HUES64 (cell line): ENCODE results near the gene DAAM1.

Experiments used
- H3K27ac ChIP-seq: 2 replicates; pipeline ENCODE4 v1.7.0; 2013; ENCODE audit warnings: low read depth, low read length, inconsistent platforms
- H3K27me3 ChIP-seq: 2 replicates; pipeline ENCODE4 v1.6.1; 2013; ENCODE audit warnings: mild to moderate bottlenecking, low read length; ENCODE audit not compliant: insufficient read depth
- H3K36me3 ChIP-seq: 2 replicates; pipeline ENCODE4 v1.6.1; 2013; ENCODE audit warnings: mild to moderate bottlenecking, low read length; ENCODE audit not compliant: insufficient read depth
- H3K4me1 ChIP-seq: 2 replicates; pipeline ENCODE4 v1.6.1; 2013; ENCODE audit warnings: mild to moderate bottlenecking, low read length, moderate library complexity; ENCODE audit not compliant: insufficient read depth
- H3K4me3 ChIP-seq: 2 replicates; pipeline ENCODE4 v1.5.1; 2013; ENCODE audit warnings: mild to moderate bottlenecking, low read length, moderate library complexity
- H3K9ac ChIP-seq: 2 replicates; pipeline ENCODE4 v1.6.1; 2013; ENCODE audit warnings: mild to moderate bottlenecking, low read depth, low read length
- H3K9me3 ChIP-seq: 2 replicates; pipeline ENCODE4 v1.6.1; 2013; ENCODE audit warnings: low read depth, low read length; ENCODE audit not compliant: insufficient read depth
- WGBS: fragments of 150-250, 120-280 bp; methylation state at CpG from one replicate; pipeline ENCODE4 v1.1.7; 2013; ENCODE audit warnings: missing lambda C conversion rate; 5-methylcytosine and 5-hydroxymethylcytosine counted together

Gene DAAM1

GRCh38 chr14:59274991-59275391, 86.5 kb downstream of the DAAM1 start:
- whole genome bisulfite sequencing, result 82% methylated on average over 2 of the region's 3 CpGs
- Histone ChIP-seq H3K9ac (no peak overlapping the region), H3K4me3 (no peak overlapping the region), H3K36me3 (no peaks in the 10 kb centered on the region), H3K27ac (no peak overlapping the region), H3K4me1 (no peaks in the 10 kb centered on the region; the same call in 1 of the 2 replicates), H3K9me3 (no peaks in the 10 kb centered on the region), H3K27me3 (no peaks in the 10 kb centered on the region)

- H3K9me3 ChIP-seq, result no peaks in the 10 kb centered on the region
- H3K4me1 ChIP-seq, result no peaks in the 10 kb centered on the region; the same call in 1 of the 2 replicates
- no peak overlapping the region for H3K27ac ChIP-seq
- H3K27me3 ChIP-seq, result no peaks in the 10 kb centered on the region
- no peak overlapping the region for H3K4me3 ChIP-seq
- H3K36me3 ChIP-seq, result no peaks in the 10 kb centered on the region
- H3K9ac ChIP-seq, result no peak overlapping the region
Measured at GRCh38 chr14:59275668-59276067, 87.2 kb downstream of the DAAM1 start.

- no peaks in the 10 kb centered on the region for H3K36me3 ChIP-seq
- no peaks in the 10 kb centered on the region for H3K9me3 ChIP-seq
- H3K4me1 ChIP-seq, result no peaks in the 10 kb centered on the region; the same call in 1 of the 2 replicates
- H3K4me3 ChIP-seq, result no peak overlapping the region
- H3K27ac ChIP-seq, result no peak overlapping the region
- H3K9ac ChIP-seq, result no peak overlapping the region
- H3K27me3 ChIP-seq, result no peaks in the 10 kb centered on the region
Measured at GRCh38 chr14:59276235-59276634, 87.8 kb downstream of the DAAM1 start.

GRCh38 chr14:59277659-59278058, 89.2 kb downstream of the DAAM1 start:
- Histone ChIP-seq H3K36me3 (no peaks in the 10 kb centered on the region), H3K4me1 (no peaks in the 10 kb centered on the region; the same call in 1 of the 2 replicates), H3K9me3 (no peaks in the 10 kb centered on the region), H3K9ac (no peak overlapping the region), H3K4me3 (no peak overlapping the region), H3K27ac (no peak overlapping the region), H3K27me3 (no peaks in the 10 kb centered on the region)
- no CpG with 5 or more reads among the region's 2 CpGs for WGBS

GRCh38 chr14:59278111-59278510, 89.6 kb downstream of the DAAM1 start:
- H3K27me3 ChIP-seq, result no peaks in the 10 kb centered on the region
- H3K36me3 ChIP-seq, result no peaks in the 10 kb centered on the region
- no peak overlapping the region for H3K9ac ChIP-seq
- H3K27ac ChIP-seq, result no peak overlapping the region
- H3K4me1 ChIP-seq, result no peaks in the 10 kb centered on the region; the same call in 1 of the 2 replicates
- 92% methylated on average over 2 of the region's 2 CpGs for WGBS
- no peak overlapping the region for H3K4me3 ChIP-seq
- no peaks in the 10 kb centered on the region for H3K9me3 ChIP-seq

GRCh38 chr14:59280961-59281360, 92.5 kb downstream of the DAAM1 start:
- Histone ChIP-seq H3K9ac (no peak overlapping the region), H3K9me3 (peaks cover 17% of the 10 kb centered on the region), H3K36me3 (peaks cover 4% of the 10 kb centered on the region; the same call in 1 of the 2 replicates), H3K4me1 (peaks cover 11% of the 10 kb centered on the region), H3K27ac (no peak overlapping the region), H3K27me3 (no peaks in the 10 kb centered on the region), H3K4me3 (no peak overlapping the region)
- WGBS, result 90% methylated on average over 5 of the region's 5 CpGs

- Histone ChIP-seq H3K27ac (no peak overlapping the region), H3K9ac (no peak overlapping the region), H3K36me3 (peaks cover 4% of the 10 kb centered on the region; the same call in 1 of the 2 replicates), H3K4me3 (no peak overlapping the region), H3K9me3 (peaks cover 17% of the 10 kb centered on the region), H3K4me1 (peaks cover 11% of the 10 kb centered on the region), H3K27me3 (no peaks in the 10 kb centered on the region)
- 99% methylated on average over 3 of the region's 3 CpGs for WGBS
Measured at GRCh38 chr14:59281609-59282377, 93.3 kb downstream of the DAAM1 start.

GRCh38 chr14:59282378-59282765, 93.9 kb downstream of the DAAM1 start:
- Histone ChIP-seq H3K4me3 (no peak overlapping the region), H3K27ac (no peak overlapping the region), H3K4me1 (peaks cover 11% of the 10 kb centered on the region), H3K9me3 (peaks cover 17% of the 10 kb centered on the region), H3K36me3 (peaks cover 4% of the 10 kb centered on the region; the same call in 1 of the 2 replicates), H3K27me3 (no peaks in the 10 kb centered on the region), H3K9ac (no peak overlapping the region)
- 92% methylated on average over 3 of the region's 3 CpGs for WGBS

DNA sequence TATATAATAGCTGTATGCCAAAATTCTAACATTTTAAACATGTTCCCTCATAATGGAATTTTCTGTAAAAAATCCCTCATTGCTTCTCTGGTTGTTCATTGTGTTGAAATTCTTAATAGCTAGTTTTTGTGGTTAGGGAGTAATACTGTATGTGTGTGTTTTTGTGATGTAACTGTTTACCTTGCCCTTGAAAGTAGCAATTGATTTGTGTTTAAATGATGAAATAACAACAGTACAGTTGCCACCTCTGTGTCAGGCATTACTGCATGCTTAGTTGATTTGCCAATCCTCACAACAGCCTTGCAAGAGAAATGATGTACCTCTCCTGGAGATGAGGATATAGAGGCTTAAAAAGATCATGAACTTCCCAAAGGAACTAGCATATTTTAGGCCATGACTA, 94.9 kb downstream of the DAAM1 start:
- peaks cover 4% of the 10 kb centered on the region; the same call in 1 of the 2 replicates for H3K36me3 ChIP-seq
- no peaks in the 10 kb centered on the region for H3K27me3 ChIP-seq
- no peak overlapping the region for H3K9ac ChIP-seq
- H3K4me3 ChIP-seq, result no peak overlapping the region
- H3K9me3 ChIP-seq, result peaks cover 17% of the 10 kb centered on the region
- peaks cover 11% of the 10 kb centered on the region for H3K4me1 ChIP-seq
- no peak overlapping the region for H3K27ac ChIP-seq

- Histone ChIP-seq H3K4me1 (peaks cover 11% of the 10 kb centered on the region), H3K27me3 (no peaks in the 10 kb centered on the region), H3K36me3 (peaks cover 4% of the 10 kb centered on the region; the same call in 1 of the 2 replicates), H3K9ac (no peak overlapping the region), H3K9me3 (peaks cover 17% of the 10 kb centered on the region), H3K4me3 (no peak overlapping the region), H3K27ac (no peak overlapping the region)
- 88% methylated on average over 1 of the region's 1 CpG for WGBS
Measured at GRCh38 chr14:59284059-59284458, 95.6 kb downstream of the DAAM1 start.

GRCh38 chr14:59292028-59292427, 103.6 kb downstream of the DAAM1 start:
- Histone ChIP-seq H3K9me3 (no peaks in the 10 kb centered on the region), H3K27ac (no peak overlapping the region), H3K4me1 (no peaks in the 10 kb centered on the region), H3K36me3 (no peaks in the 10 kb centered on the region), H3K27me3 (no peaks in the 10 kb centered on the region), H3K9ac (no peak overlapping the region), H3K4me3 (no peak overlapping the region)
- WGBS, result 94% methylated on average over 1 of the region's 1 CpG
